ENCODE measurements around the gene ALDH4A1. TPM values are rescaled to one million over a fixed set of nuclear protein-coding genes. Genes with fewer than 3 reads are reported as not detected.
A peak's percentile ranks its signal among the peaks of the same experiment; 100 is the strongest.

ALDH4A1 gene
- total and polyA plus RNA-seq, 9 of the 15 experiments (the other 6 are each of a cell fraction or from before 2014, with no cell fraction given), result 0.27 to 31.4 (median 16.6) TPM

DNA sequence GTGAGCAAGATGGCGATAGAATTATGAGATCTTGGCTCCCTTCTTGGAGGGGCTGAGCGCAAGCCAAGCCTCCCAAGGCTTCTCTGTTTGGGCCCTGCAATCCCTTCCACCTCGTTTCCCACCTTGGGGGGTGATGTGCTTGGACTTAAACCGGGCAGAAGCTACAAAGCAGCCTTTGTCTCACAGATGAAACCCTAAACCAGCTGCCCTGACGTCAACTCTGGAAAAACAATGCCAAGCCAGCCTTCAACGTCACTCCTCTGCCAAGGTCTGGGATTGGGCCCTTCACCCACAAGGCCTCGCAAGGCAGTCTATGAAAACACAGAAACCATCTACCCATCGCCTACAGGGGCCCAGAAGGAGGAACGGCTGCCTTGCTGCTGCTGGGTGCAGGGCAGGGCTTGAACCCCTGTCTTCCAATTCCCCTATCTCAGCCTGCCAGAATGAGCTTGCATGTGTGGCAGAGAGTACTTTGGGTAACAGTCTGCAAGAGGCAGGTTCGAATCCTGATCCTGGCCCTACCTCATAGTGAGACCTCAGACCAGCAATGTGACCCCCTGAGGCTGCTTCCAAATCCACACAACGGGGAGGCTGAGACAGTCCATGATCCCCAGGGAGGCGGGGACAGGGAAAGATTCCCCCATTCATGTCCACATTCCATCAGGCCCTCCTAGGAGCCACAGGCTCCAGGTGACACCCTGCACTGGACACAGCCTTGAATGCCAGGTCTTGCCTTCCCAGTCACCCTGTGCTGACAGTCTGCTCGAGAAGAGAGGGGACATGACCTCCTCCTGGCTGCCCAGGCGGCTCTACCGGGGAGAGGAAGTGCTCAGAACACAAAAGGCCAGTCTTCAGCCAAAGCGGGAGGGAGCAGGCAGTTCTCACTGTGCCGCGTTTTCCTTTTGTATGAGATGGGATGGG, 39.1 kb upstream of the ALDH4A1 start:
- Histone ChIP-seq H3K4me2 (ENCODE audit: insufficient read depth, low read length) (no peak overlapping the region), H4K20me1 (replicated peaks; ENCODE audit: control insufficient read depth, insufficient read depth, low read length) (no peaks in the 10 kb centered on the region; the same call in 1 of the 2 replicates), H3K79me2 (ENCODE audit: control insufficient read depth, insufficient read depth, low read length) (no peaks in the 10 kb centered on the region), H3K9ac (ENCODE audit: insufficient read depth in 1 of 2, low read depth in 2 of 2, low read length in 2 of 2) (no peak overlapping the region), H2AFZ (ENCODE audit: low read depth, low read length) (no peak overlapping the region), H3K9me1 (ENCODE audit: control insufficient read depth, insufficient read depth, low read length) (no peaks in the 10 kb centered on the region), H3K27me3 (ENCODE audit: control insufficient read depth in 2 of 2, insufficient read depth in 2 of 2, low read length in 2 of 2) (peaks cover 20 to 78% of the 10 kb centered on the region in 2 experiments; a peak in 4 of 5 replicates), H3K36me3 (ENCODE audit: control insufficient read depth, insufficient read depth, low read length) (no peaks in the 10 kb centered on the region), H3K4me3 (no peak overlapping the region), H3K27ac (ENCODE audit: extremely low read depth, low read depth, low read length) (no peak overlapping the region), H3K4me1 (replicated peaks in 1 of 2; ENCODE audit: control insufficient read depth in 2 of 2, insufficient read depth in 2 of 2, low read length in 2 of 2) (peaks cover 0 to 18% of the 10 kb centered on the region in 2 experiments; a peak in 2 of 5 replicates), H3K9me3 (replicated peaks; ENCODE audit: control insufficient read depth, insufficient read depth, low read depth, low read length) (no peaks in the 10 kb centered on the region)
- TF ChIP-seq LARP7 (IDR thresholded peaks at IDR 0.05) (no peak), BACH1 (tag; IDR thresholded peaks at IDR 0.05) (no peak), ZNF77 (CRISPR knock-in tag; IDR thresholded peaks at IDR 0.05) (no peak), MXI1 (IDR thresholded peaks at IDR 0.05; ENCODE audit: low read depth, low read length) (no peak), ZNF121 (CRISPR knock-in tag; conservative IDR thresholded peaks at IDR 0.05) (peak; percentile 79), THRB (CRISPR knock-in tag; conservative IDR thresholded peaks at IDR 0.05) (no peak), ZC3H8 (IDR thresholded peaks at IDR 0.05) (no peak), CEBPB (tag; IDR thresholded peaks at IDR 0.05) (no peak)
- CTCF ChIA-PET (ENCODE audit: low intra/inter-chr PET ratio), result no interaction called here
- no peak for ATAC-seq
- intact Hi-C loops (cut with micrococcal nuclease), result no loop called here
- no peak for DNase-seq (ENCODE audit: extremely low read depth in 1 of 4, low spot score in 3 of 4)
- FAIRE-seq, result no peak
- POLR2A ChIA-PET, result interaction anchor here (0.6 to 1.9 kb wide), 3 partner anchors 9 to 144 kb away, joined by 3 to 4 read pairs (median 3); no protein-coding TSS in a partner anchor
- no TSS peak for BruUV-seq (replicated peaks)
- in situ Hi-C loops (cut with MboI), result no loop called here
- WGBS (ENCODE audit: insufficient coverage, low coverage, missing lambda C conversion rate), result 2% methylated on average over 18 of the region's 18 CpGs
